ENCODE measurements around the gene CTAGE9. TPM values are rescaled to one million over a fixed set of nuclear protein-coding genes. Genes with fewer than 3 reads are reported as not detected.

CTAGE9 gene
- total RNA-seq, 3 donors from 2014 or later, result 0.16 TPM; not detected in 2

DNA sequence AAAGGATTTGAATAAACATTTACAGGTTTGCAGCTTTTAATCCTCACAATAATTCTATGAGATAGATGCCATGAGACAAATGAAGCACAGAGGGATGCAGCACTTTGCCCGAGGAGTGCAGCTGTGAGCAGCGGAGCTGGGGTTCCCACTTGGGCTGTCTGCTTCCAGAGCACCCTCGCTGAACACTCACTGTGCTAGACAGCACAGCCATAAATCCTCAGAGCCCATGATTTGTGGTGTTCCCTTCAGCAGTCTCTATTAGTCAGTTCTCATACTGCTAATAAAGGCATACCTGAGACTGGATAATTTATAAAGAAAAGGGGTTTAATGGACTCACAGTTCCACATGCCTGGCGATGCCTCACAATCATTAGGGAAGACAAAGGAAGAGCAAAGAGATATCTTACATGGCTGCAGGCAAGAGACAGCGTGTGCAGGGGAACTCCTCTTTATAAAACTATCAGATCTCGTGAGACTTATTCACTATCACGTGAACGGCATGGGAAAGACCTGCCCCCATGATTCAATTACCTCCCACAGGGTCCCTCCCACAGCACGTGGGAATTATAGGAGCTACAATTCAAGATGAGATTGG is 25.3 kb upstream of the CTAGE9 start:
- no peaks in the 10 kb centered on the region for H3K4me1 ChIP-seq
- TF ChIP-seq POLR2AphosphoS5 (IDR thresholded peaks at IDR 0.05) (no peak), POLR2A (IDR thresholded peaks at IDR 0.05) (no peak)
- TF ChIP-seq, protein P1, sequence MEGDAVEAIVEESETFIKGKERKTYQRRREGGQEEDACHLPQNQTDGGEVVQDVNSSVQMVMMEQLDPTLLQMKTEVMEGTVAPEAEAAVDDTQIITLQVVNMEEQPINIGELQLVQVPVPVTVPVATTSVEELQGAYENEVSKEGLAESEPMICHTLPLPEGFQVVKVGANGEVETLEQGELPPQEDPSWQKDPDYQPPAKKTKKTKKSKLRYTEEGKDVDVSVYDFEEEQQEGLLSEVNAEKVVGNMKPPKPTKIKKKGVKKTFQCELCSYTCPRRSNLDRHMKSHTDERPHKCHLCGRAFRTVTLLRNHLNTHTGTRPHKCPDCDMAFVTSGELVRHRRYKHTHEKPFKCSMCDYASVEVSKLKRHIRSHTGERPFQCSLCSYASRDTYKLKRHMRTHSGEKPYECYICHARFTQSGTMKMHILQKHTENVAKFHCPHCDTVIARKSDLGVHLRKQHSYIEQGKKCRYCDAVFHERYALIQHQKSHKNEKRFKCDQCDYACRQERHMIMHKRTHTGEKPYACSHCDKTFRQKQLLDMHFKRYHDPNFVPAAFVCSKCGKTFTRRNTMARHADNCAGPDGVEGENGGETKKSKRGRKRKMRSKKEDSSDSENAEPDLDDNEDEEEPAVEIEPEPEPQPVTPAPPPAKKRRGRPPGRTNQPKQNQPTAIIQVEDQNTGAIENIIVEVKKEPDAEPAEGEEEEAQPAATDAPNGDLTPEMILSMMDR (IDR thresholded peaks at IDR 0.05), result no peak
- H3K27ac ChIP-seq, result no peak overlapping the region
- no peaks in the 10 kb centered on the region for H3K27me3 ChIP-seq
- no peaks in the 10 kb centered on the region for H3K9me3 ChIP-seq
- intact Hi-C loops (cut with DNase I; ENCODE audit: low total_unique reads), result no loop called here
- no peak overlapping the region for H3K4me3 ChIP-seq
- DNase-seq (ENCODE audit: low spot score in 2 of 2), result no peak
- H3K36me3 ChIP-seq, result no peaks in the 10 kb centered on the region

DNA sequence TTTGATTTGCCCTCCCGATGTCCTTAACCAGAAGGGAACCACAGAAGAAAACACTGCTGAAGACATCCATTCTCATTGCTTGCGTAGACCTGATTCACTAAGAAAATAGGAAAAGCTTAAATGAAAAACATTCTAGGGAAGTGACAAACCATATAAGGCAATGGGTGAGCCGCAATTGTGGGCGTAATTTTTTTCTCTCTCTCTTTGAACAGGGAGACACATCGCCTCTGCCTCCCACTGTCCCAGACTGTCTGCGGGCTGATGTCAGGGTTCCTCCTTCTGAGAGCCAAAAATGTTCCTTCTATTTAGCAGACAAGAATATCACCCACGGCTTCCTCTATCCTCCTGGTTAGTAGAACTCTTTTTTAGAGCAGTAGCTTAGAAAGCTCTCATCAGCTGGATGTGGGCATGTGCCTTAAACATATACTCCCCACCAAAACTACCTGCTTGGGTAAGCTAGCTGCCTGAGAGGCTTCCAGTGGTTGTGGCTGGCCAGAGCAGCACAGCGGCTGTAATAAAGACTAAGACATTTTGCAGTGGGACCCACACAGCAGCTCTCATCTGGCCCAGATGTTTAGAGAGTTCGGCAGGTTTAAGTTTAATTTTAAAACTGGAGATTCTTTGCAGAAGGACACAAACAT is 22.7 kb upstream of the CTAGE9 start:
- Histone ChIP-seq H3K27ac (peak overlapping the region in 1 of 2 donors; percentile 46), H3K9me3 (no peaks in the 10 kb centered on the region), H3K36me3 (no peaks in the 10 kb centered on the region), H3K4me3 (no peak overlapping the region), H3K4me1 (no peaks in the 10 kb centered on the region), H3K27me3 (no peaks in the 10 kb centered on the region)
- TF ChIP-seq, protein P1 (IDR thresholded peaks at IDR 0.05), result no peak
- TF ChIP-seq POLR2A (IDR thresholded peaks at IDR 0.05) (no peak), POLR2AphosphoS5 (IDR thresholded peaks at IDR 0.05) (no peak)
- peak in 1 of 2 donors; percentile 26 for DNase-seq (ENCODE audit: low spot score in 2 of 2)
- intact Hi-C loops (cut with DNase I; ENCODE audit: low total_unique reads), result no loop called here

DNA sequence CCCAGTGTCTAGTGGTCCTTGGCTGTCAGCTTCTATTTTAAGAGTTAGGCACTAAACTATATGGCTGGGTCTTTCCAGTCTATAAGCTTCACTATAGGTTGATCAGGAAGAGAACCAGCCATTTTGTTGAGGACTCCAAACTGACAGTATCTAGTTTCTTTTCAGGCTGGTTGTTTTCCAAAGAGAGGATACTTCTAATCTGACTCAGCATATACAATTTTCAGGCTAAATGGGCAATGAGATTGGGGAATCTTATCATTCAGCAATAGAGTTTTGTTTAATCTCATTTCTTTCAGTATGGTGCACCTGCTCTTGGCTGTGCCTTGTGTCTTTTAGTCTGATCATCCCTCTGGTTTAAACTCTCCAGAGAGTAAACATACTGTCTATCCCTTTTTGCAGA is 20.4 kb upstream of the CTAGE9 start:
- H3K4me1 ChIP-seq, result no peaks in the 10 kb centered on the region
- no peak for TF ChIP-seq POLR2AphosphoS5 (IDR thresholded peaks at IDR 0.05)
- TF ChIP-seq, protein P1 (IDR thresholded peaks at IDR 0.05), result no peak
- no peak for TF ChIP-seq POLR2A (IDR thresholded peaks at IDR 0.05)
- H3K9me3 ChIP-seq, result peaks cover 0 to 5% of the 10 kb centered on the region in 2 donors
- no peaks in the 10 kb centered on the region for H3K36me3 ChIP-seq
- no peak overlapping the region for H3K27ac ChIP-seq
- intact Hi-C loops (cut with DNase I; ENCODE audit: low total_unique reads), result no loop called here
- H3K27me3 ChIP-seq, result no peaks in the 10 kb centered on the region
- no peak for DNase-seq (ENCODE audit: low spot score in 2 of 2)
- H3K4me3 ChIP-seq, result no peak overlapping the region

DNA sequence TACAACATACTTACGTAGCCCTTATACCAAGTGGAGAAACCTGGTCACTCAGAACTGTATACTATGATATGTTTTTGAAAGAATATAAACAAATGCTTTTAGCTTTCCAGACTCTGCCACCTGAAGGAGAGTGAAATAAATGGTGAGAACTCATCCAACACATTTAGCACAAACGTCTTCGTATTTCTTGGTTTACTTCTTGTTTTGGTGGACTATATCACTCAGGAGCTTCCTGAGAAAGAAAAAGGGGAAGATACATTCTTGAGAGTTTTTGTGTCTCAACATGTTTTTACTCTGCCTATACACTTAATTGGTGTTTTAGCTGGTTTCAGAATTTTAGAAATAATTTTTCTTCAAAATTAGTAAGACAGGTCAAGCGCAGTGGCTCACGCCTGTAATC is 19.4 kb upstream of the CTAGE9 start:
- no peak overlapping the region for H3K27ac ChIP-seq
- no peaks in the 10 kb centered on the region for H3K4me1 ChIP-seq
- peaks cover 0 to 5% of the 10 kb centered on the region in 2 donors for H3K9me3 ChIP-seq
- TF ChIP-seq, protein P1 (IDR thresholded peaks at IDR 0.05), result no peak
- TF ChIP-seq POLR2AphosphoS5 (IDR thresholded peaks at IDR 0.05) (no peak), POLR2A (IDR thresholded peaks at IDR 0.05) (no peak)
- H3K36me3 ChIP-seq, result no peaks in the 10 kb centered on the region
- intact Hi-C loops (cut with DNase I; ENCODE audit: low total_unique reads), result no loop called here
- H3K27me3 ChIP-seq, result no peaks in the 10 kb centered on the region
- H3K4me3 ChIP-seq, result no peak overlapping the region
- DNase-seq (ENCODE audit: low spot score in 2 of 2), result no peak

DNA sequence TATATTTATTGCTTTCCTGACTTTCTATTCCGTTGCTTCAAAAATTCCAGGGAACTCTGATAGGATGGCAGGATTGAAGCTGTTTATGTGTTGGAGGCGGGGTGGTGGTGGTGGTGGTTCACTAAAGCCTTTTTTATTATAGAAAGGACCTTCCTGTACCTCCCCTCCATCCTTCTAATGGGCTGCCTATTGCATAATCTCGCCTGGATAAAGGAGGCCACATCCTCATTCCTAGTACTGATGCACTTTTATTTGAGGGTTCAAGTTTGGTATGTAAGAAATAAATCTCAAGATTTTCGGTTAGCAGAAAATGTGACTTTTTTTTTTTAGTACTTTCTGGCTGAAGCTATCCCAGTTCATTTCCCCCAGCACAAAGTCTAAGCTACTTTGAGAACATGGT is 18.7 kb upstream of the CTAGE9 start:
- TF ChIP-seq POLR2AphosphoS5 (IDR thresholded peaks at IDR 0.05), result no peak
- no peak for TF ChIP-seq POLR2A (IDR thresholded peaks at IDR 0.05)
- TF ChIP-seq, protein P1 (IDR thresholded peaks at IDR 0.05), result no peak
- DNase-seq (ENCODE audit: low spot score in 2 of 2), result no peak
- intact Hi-C loops (cut with DNase I; ENCODE audit: low total_unique reads), result no loop called here
- peaks cover 0 to 5% of the 10 kb centered on the region in 2 donors for H3K9me3 ChIP-seq
- no peaks in the 10 kb centered on the region for H3K27me3 ChIP-seq
- H3K27ac ChIP-seq, result no peak overlapping the region
- H3K36me3 ChIP-seq, result no peaks in the 10 kb centered on the region
- H3K4me3 ChIP-seq, result no peak overlapping the region
- no peaks in the 10 kb centered on the region for H3K4me1 ChIP-seq
